ENCODE data around the gene VANGL1. TPM values are rescaled to one million over a fixed set of nuclear protein-coding genes. Genes with fewer than 3 reads are reported as not detected.
"Not testable (repeated sequence)": the region's sequence is repeated elsewhere in the genome, so short reads cannot be mapped to it uniquely, and the experiment has no call there.

Gene VANGL1
- polyA plus RNA-seq, 1 experiment: 7.8 TPM

- ChIA-PET POLR2A (no interaction called here), CTCF (interaction anchor here (1.7 kb wide), 1 partner anchor 35 kb away, joined by 5 read pairs; no protein-coding TSS in a partner anchor)
- TF ChIP-seq CTCF (IDR thresholded peaks at IDR 0.05; ENCODE audit: low read depth, low read length): no peak
- Histone ChIP-seq H3K4me3 (ENCODE audit: low read depth, low read length) (no peak overlapping the region), H3K27ac (ENCODE audit: low read depth, low read length) (no peak overlapping the region), H3K9me3 (ENCODE audit: control insufficient read depth, insufficient read depth, low read length) (no peaks in the 10 kb centered on the region), H3K27me3 (ENCODE audit: control insufficient read depth, insufficient read depth, low read length) (peaks cover 4% of the 10 kb centered on the region)
- DNase-seq (ENCODE audit: low read depth, low spot score): no peak
These were observed 11.4 kb upstream of the VANGL1 start for GRCh38 chr1:115630342-115630741.

GRCh38 chr1:115632251-115633026 is 9.3 kb upstream of the VANGL1 start:
- ChIA-PET POLR2A (no interaction called here), CTCF (interaction anchor here (1.3 kb wide), 1 partner anchor 74 kb away, joined by 5 read pairs; no protein-coding TSS in a partner anchor)
- Histone ChIP-seq H3K4me3 (ENCODE audit: low read depth, low read length) (no peak overlapping the region), H3K27ac (ENCODE audit: low read depth, low read length) (no peak overlapping the region), H3K9me3 (ENCODE audit: control insufficient read depth, insufficient read depth, low read length) (no peaks in the 10 kb centered on the region), H3K27me3 (ENCODE audit: control insufficient read depth, insufficient read depth, low read length) (peaks cover 4% of the 10 kb centered on the region)
- no peak for DNase-seq (ENCODE audit: low read depth, low spot score)
- TF ChIP-seq CTCF (IDR thresholded peaks at IDR 0.05; ENCODE audit: low read depth, low read length): no peak

- POLR2A ChIA-PET; H3K4me3 ChIP-seq (ENCODE audit: low read depth, low read length); DNase-seq (ENCODE audit: low read depth, low spot score); H3K9me3 ChIP-seq (ENCODE audit: control insufficient read depth, insufficient read depth, low read length); H3K27me3 ChIP-seq (ENCODE audit: control insufficient read depth, insufficient read depth, low read length); CTCF ChIA-PET; H3K27ac ChIP-seq (ENCODE audit: low read depth, low read length): not testable (repeated sequence)
These were observed 8.2 kb upstream of the VANGL1 start for GRCh38 chr1:115633606-115634005.

- H3K9me3 ChIP-seq (ENCODE audit: control insufficient read depth, insufficient read depth, low read length); CTCF ChIA-PET; H3K27me3 ChIP-seq (ENCODE audit: control insufficient read depth, insufficient read depth, low read length); DNase-seq (ENCODE audit: low read depth, low spot score); H3K4me3 ChIP-seq (ENCODE audit: low read depth, low read length); H3K27ac ChIP-seq (ENCODE audit: low read depth, low read length); POLR2A ChIA-PET: not testable (repeated sequence)
These were observed 4.5 kb upstream of the VANGL1 start for GRCh38 chr1:115637247-115637646.

GRCh38 chr1:115640384-115640783 is 1.4 kb upstream of the VANGL1 start:
- CTCF ChIA-PET: interaction anchor here (0.6 to 1.0 kb wide), 2 partner anchors 59 to 124 kb away, joined by 4 to 5 read pairs; no protein-coding TSS in a partner anchor
- TF ChIP-seq CTCF (IDR thresholded peaks at IDR 0.05; ENCODE audit: low read depth, low read length): no peak
- peaks cover 7% of the 10 kb centered on the region for H3K9me3 ChIP-seq (ENCODE audit: control insufficient read depth, insufficient read depth, low read length)
- peaks cover 6% of the 10 kb centered on the region for H3K27me3 ChIP-seq (ENCODE audit: control insufficient read depth, insufficient read depth, low read length)
- no peak for DNase-seq (ENCODE audit: low read depth, low spot score)
- POLR2A ChIA-PET: no interaction called here
- no peak overlapping the region for H3K27ac ChIP-seq (ENCODE audit: low read depth, low read length)
- H3K4me3 ChIP-seq (ENCODE audit: low read depth, low read length): no peak overlapping the region

Data from AG04450 (cell line).